ENCODE results near the gene PRXL2A. TPM values are rescaled to one million over a fixed set of nuclear protein-coding genes. Genes with fewer than 3 reads are reported as not detected.

The PRXL2A gene
- total RNA-seq, 1 donor from 2014 or later: 132 TPM

- H3K4me3 Mint-ChIP-seq (ENCODE audit: low read depth): peak overlapping the region; percentile 42
- DNase-seq (ENCODE audit: low spot score, unreplicated experiment): peak; percentile 44
- H3K9me3 Mint-ChIP-seq (ENCODE audit: low read depth): no peaks in the 10 kb centered on the region
- H3K36me3 Mint-ChIP-seq (ENCODE audit: insufficient read depth): peaks cover 3% of the 10 kb centered on the region
- H3K4me1 Mint-ChIP-seq (ENCODE audit: low read depth): peaks cover 89% of the 10 kb centered on the region
- H3K27me3 Mint-ChIP-seq: no peaks in the 10 kb centered on the region
- TF ChIP-seq, protein P1, sequence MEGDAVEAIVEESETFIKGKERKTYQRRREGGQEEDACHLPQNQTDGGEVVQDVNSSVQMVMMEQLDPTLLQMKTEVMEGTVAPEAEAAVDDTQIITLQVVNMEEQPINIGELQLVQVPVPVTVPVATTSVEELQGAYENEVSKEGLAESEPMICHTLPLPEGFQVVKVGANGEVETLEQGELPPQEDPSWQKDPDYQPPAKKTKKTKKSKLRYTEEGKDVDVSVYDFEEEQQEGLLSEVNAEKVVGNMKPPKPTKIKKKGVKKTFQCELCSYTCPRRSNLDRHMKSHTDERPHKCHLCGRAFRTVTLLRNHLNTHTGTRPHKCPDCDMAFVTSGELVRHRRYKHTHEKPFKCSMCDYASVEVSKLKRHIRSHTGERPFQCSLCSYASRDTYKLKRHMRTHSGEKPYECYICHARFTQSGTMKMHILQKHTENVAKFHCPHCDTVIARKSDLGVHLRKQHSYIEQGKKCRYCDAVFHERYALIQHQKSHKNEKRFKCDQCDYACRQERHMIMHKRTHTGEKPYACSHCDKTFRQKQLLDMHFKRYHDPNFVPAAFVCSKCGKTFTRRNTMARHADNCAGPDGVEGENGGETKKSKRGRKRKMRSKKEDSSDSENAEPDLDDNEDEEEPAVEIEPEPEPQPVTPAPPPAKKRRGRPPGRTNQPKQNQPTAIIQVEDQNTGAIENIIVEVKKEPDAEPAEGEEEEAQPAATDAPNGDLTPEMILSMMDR (IDR thresholded peaks at IDR 0.05; ENCODE audit: unreplicated experiment): no peak
- H3K27ac Mint-ChIP-seq: peak overlapping the region; percentile 97
Measured at GRCh38 chr10:80464557-80465450, 56.5 kb downstream of the PRXL2A start.

GRCh38 chr10:80465451-80465835 is 57.1 kb downstream of the PRXL2A start:
- peak overlapping the region; percentile 97 for H3K27ac Mint-ChIP-seq
- H3K4me3 Mint-ChIP-seq (ENCODE audit: low read depth): no peak overlapping the region
- H3K36me3 Mint-ChIP-seq (ENCODE audit: insufficient read depth): peaks cover 3% of the 10 kb centered on the region
- H3K4me1 Mint-ChIP-seq (ENCODE audit: low read depth): peaks cover 82% of the 10 kb centered on the region
- DNase-seq (ENCODE audit: low spot score, unreplicated experiment): no peak
- no peaks in the 10 kb centered on the region for H3K9me3 Mint-ChIP-seq (ENCODE audit: low read depth)
- TF ChIP-seq, protein P1 (IDR thresholded peaks at IDR 0.05; ENCODE audit: unreplicated experiment): no peak
- no peaks in the 10 kb centered on the region for H3K27me3 Mint-ChIP-seq

DNA sequence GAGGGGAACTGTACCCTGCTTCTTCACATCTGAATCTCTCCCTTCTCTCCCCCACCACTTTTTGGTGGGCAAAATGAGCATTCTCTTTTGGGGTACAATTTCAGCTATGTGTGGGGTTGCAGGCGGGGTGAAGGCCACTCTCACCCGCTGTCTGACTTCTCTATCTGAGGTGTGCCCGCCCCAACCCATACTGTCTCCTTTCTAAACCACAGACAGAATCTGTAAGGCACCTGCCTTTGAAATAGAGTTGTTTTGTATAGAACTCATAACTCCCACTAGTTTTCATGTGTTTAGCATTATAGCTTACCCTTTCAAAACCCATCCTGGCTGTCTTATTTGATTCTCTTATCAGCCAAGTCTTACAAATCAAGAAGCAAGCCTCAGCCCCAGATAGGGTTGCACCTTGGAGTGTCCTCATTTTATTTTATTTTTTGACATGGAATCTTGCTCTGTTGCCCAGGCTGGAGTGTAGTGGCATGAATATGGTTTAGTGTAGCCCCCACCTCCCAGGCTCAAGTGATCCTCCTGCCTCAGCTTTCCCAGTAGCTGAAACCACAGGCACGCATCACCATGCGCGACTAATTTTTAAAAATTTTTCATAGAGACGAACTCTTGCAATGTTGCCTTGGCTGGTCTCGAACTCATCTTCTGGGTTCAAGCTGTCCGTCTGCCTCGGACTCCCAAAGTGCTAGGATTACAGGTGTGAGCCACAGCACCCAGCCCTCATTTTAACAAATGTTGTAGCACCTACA is 57.7 kb downstream of the PRXL2A start:
- peaks cover 4% of the 10 kb centered on the region for H3K36me3 Mint-ChIP-seq (ENCODE audit: insufficient read depth)
- no peaks in the 10 kb centered on the region for H3K27me3 Mint-ChIP-seq
- peak overlapping the region; percentile 85 for H3K27ac Mint-ChIP-seq
- DNase-seq (ENCODE audit: low spot score, unreplicated experiment): no peak
- H3K4me1 Mint-ChIP-seq (ENCODE audit: low read depth): peaks cover 77% of the 10 kb centered on the region
- H3K9me3 Mint-ChIP-seq (ENCODE audit: low read depth): no peaks in the 10 kb centered on the region
- TF ChIP-seq, protein P1 (IDR thresholded peaks at IDR 0.05; ENCODE audit: unreplicated experiment): no peak
- H3K4me3 Mint-ChIP-seq (ENCODE audit: low read depth): peak overlapping the region; percentile 14

GRCh38 chr10:80466724-80467326 is 58.5 kb downstream of the PRXL2A start:
- Mint-ChIP-seq H3K27me3 (no peaks in the 10 kb centered on the region), H3K4me3 (ENCODE audit: low read depth) (no peak overlapping the region), H3K27ac (peak overlapping the region; percentile 83)

More at GRCh38 chr10:80466724-80467326, 58.5 kb downstream of the PRXL2A start:
- peaks cover 76% of the 10 kb centered on the region for H3K4me1 Mint-ChIP-seq (ENCODE audit: low read depth)
- no peaks in the 10 kb centered on the region for H3K9me3 Mint-ChIP-seq (ENCODE audit: low read depth)
- TF ChIP-seq, protein P1 (IDR thresholded peaks at IDR 0.05; ENCODE audit: unreplicated experiment): no peak
- no peak for DNase-seq (ENCODE audit: low spot score, unreplicated experiment)
- peaks cover 8% of the 10 kb centered on the region for H3K36me3 Mint-ChIP-seq (ENCODE audit: insufficient read depth)

Measured in progenitor cell of endocrine pancreas (in vitro differentiated cells).